SJSA1 (cell line): ENCODE results near the gene PTPRT. TPM values are rescaled to one million over a fixed set of nuclear protein-coding genes. Genes with fewer than 3 reads are reported as not detected.

Experiments used
- DNase-seq, 2 experiments: peaks; one replicate each; pipeline ENCODE4 v3.0.0-alpha.2; 2015 to 2020; ENCODE audit warnings: low spot score in 2 of 2, low read depth in 1 of 2
- H3K27ac ChIP-seq: fragments of 250-450 bp; sonication (Bioruptor Pico); 2 replicates; pipeline ENCODE4 v1.5.1; 2020; ENCODE audit warnings: mild to moderate bottlenecking, moderate library complexity
- H3K27me3 ChIP-seq: fragments of 250-450 bp; sonication (Bioruptor Pico); replicated peaks from 2 replicates; pipeline ENCODE4 v1.5.1; 2020; ENCODE audit warnings: mild to moderate bottlenecking, moderate library complexity
- H3K36me3 ChIP-seq: fragments of 250-450 bp; sonication (Bioruptor Pico); 2 replicates; pipeline ENCODE4 v1.5.1; 2020; ENCODE audit warnings: mild to moderate bottlenecking
- H3K4me1 ChIP-seq: fragments of 250-450 bp; sonication (Bioruptor Pico); replicated peaks from 2 replicates; pipeline ENCODE4 v1.6.1; 2021; ENCODE audit warnings: mild to moderate bottlenecking
- H3K4me3 ChIP-seq: fragments of 250-450 bp; sonication (Bioruptor Pico); 2 replicates; pipeline ENCODE4 v1.5.1; 2020; ENCODE audit warnings: mild to moderate bottlenecking
- H3K9me3 ChIP-seq: fragments of 250-450 bp; sonication (Bioruptor Pico); replicated peaks from 2 replicates; pipeline ENCODE4 v1.5.1; 2020; ENCODE audit warnings: mild to moderate bottlenecking
- total RNA-seq: library from RNA; depleted of rRNA; stranded (reverse); fragments of >200 nt; shearing (Covaris generic); gene quantifications from 2 replicates; pipeline ENCODE4 v1.2.3, GENCODE V29; 2014

The PTPRT gene
- total RNA-seq, 1 experiment from 2014 or later: not detected

- no peak for DNase-seq
- Histone ChIP-seq H3K9me3 (no peaks in the 10 kb centered on the region), H3K36me3 (no peaks in the 10 kb centered on the region), H3K27me3 (no peaks in the 10 kb centered on the region), H3K4me1 (no peaks in the 10 kb centered on the region), H3K4me3 (no peak overlapping the region), H3K27ac (no peak overlapping the region)
Measured at GRCh38 chr20:42611889-42612837, 577.5 kb downstream of the PTPRT start.

GRCh38 chr20:42611423-42611822 lies 578.3 kb downstream of the PTPRT start:
- Histone ChIP-seq H3K36me3 (no peaks in the 10 kb centered on the region), H3K4me1 (no peaks in the 10 kb centered on the region), H3K9me3 (no peaks in the 10 kb centered on the region), H3K27ac (no peak overlapping the region), H3K4me3 (no peak overlapping the region), H3K27me3 (no peaks in the 10 kb centered on the region)
- no peak for DNase-seq

- no peak overlapping the region for H3K4me3 ChIP-seq
- H3K27me3 ChIP-seq: no peaks in the 10 kb centered on the region
- H3K36me3 ChIP-seq: no peaks in the 10 kb centered on the region
- no peaks in the 10 kb centered on the region for H3K9me3 ChIP-seq
- H3K27ac ChIP-seq: no peak overlapping the region
- no peaks in the 10 kb centered on the region for H3K4me1 ChIP-seq
- no peak for DNase-seq
Measured at GRCh38 chr20:42610070-42610469, 579.6 kb downstream of the PTPRT start.

GRCh38 chr20:42609618-42610017 lies 580.1 kb downstream of the PTPRT start:
- Histone ChIP-seq H3K4me3 (no peak overlapping the region), H3K36me3 (no peaks in the 10 kb centered on the region), H3K27me3 (no peaks in the 10 kb centered on the region), H3K27ac (no peak overlapping the region), H3K4me1 (no peaks in the 10 kb centered on the region), H3K9me3 (no peaks in the 10 kb centered on the region)
- no peak for DNase-seq

- no peaks in the 10 kb centered on the region for H3K9me3 ChIP-seq
- DNase-seq: no peak
- H3K36me3 ChIP-seq: no peaks in the 10 kb centered on the region
- H3K27me3 ChIP-seq: no peaks in the 10 kb centered on the region
- no peaks in the 10 kb centered on the region for H3K4me1 ChIP-seq
- no peak overlapping the region for H3K27ac ChIP-seq
- no peak overlapping the region for H3K4me3 ChIP-seq
Measured at GRCh38 chr20:42604998-42605956, 584.4 kb downstream of the PTPRT start.

GRCh38 chr20:42603655-42604054 lies 586.1 kb downstream of the PTPRT start:
- no peaks in the 10 kb centered on the region for H3K4me1 ChIP-seq
- no peaks in the 10 kb centered on the region for H3K27me3 ChIP-seq
- DNase-seq: no peak
- no peaks in the 10 kb centered on the region for H3K9me3 ChIP-seq
- H3K27ac ChIP-seq: no peak overlapping the region
- no peak overlapping the region for H3K4me3 ChIP-seq
- no peaks in the 10 kb centered on the region for H3K36me3 ChIP-seq

GRCh38 chr20:42598581-42598980 lies 591.1 kb downstream of the PTPRT start:
- Histone ChIP-seq H3K27me3 (no peaks in the 10 kb centered on the region), H3K36me3 (no peaks in the 10 kb centered on the region), H3K9me3 (no peaks in the 10 kb centered on the region), H3K4me1 (no peaks in the 10 kb centered on the region), H3K27ac (no peak overlapping the region), H3K4me3 (no peak overlapping the region)
- DNase-seq: no peak

- Histone ChIP-seq H3K9me3 (no peaks in the 10 kb centered on the region), H3K27me3 (no peaks in the 10 kb centered on the region), H3K4me1 (no peaks in the 10 kb centered on the region), H3K27ac (no peak overlapping the region), H3K36me3 (no peaks in the 10 kb centered on the region), H3K4me3 (no peak overlapping the region)
- no peak for DNase-seq
Measured at GRCh38 chr20:42595625-42596024, 594.1 kb downstream of the PTPRT start.

- no peaks in the 10 kb centered on the region for H3K27me3 ChIP-seq
- no peaks in the 10 kb centered on the region for H3K36me3 ChIP-seq
- no peaks in the 10 kb centered on the region for H3K4me1 ChIP-seq
- H3K9me3 ChIP-seq: no peaks in the 10 kb centered on the region
- H3K27ac ChIP-seq: no peak overlapping the region
- H3K4me3 ChIP-seq: no peak overlapping the region
- no peak for DNase-seq
Measured at GRCh38 chr20:42594659-42595058, 595.0 kb downstream of the PTPRT start.

- H3K36me3 ChIP-seq: no peaks in the 10 kb centered on the region
Measured at GRCh38 chr20:42594011-42594410, 595.7 kb downstream of the PTPRT start.

GRCh38 chr20:42589976-42590639 lies 599.6 kb downstream of the PTPRT start:
- H3K9me3 ChIP-seq: no peaks in the 10 kb centered on the region; the same call in 1 of the 2 replicates
- H3K36me3 ChIP-seq: no peaks in the 10 kb centered on the region
- no peaks in the 10 kb centered on the region for H3K4me1 ChIP-seq
- no peak overlapping the region for H3K27ac ChIP-seq
- H3K4me3 ChIP-seq: no peak overlapping the region
- no peak for DNase-seq
- no peaks in the 10 kb centered on the region for H3K27me3 ChIP-seq

More at GRCh38 chr20:42594011-42594410, 595.7 kb downstream of the PTPRT start:
- H3K27me3 ChIP-seq: no peaks in the 10 kb centered on the region
- no peak overlapping the region for H3K4me3 ChIP-seq
- DNase-seq: no peak
- H3K9me3 ChIP-seq: no peaks in the 10 kb centered on the region
- H3K27ac ChIP-seq: no peak overlapping the region
- no peaks in the 10 kb centered on the region for H3K4me1 ChIP-seq

GRCh38 chr20:42588847-42589246 lies 600.9 kb downstream of the PTPRT start:
- Histone ChIP-seq H3K4me3 (no peak overlapping the region), H3K36me3 (no peaks in the 10 kb centered on the region), H3K9me3 (no peaks in the 10 kb centered on the region; the same call in 1 of the 2 replicates), H3K27me3 (no peaks in the 10 kb centered on the region), H3K27ac (no peak overlapping the region), H3K4me1 (no peaks in the 10 kb centered on the region)
- no peak for DNase-seq

GRCh38 chr20:42587427-42587826 lies 602.3 kb downstream of the PTPRT start:
- Histone ChIP-seq H3K9me3 (no peaks in the 10 kb centered on the region; the same call in 1 of the 2 replicates), H3K4me3 (no peak overlapping the region), H3K4me1 (no peaks in the 10 kb centered on the region), H3K27me3 (no peaks in the 10 kb centered on the region), H3K36me3 (no peaks in the 10 kb centered on the region), H3K27ac (no peak overlapping the region)
- no peak for DNase-seq
